Measurements from ENCODE around the gene C15orf39.

C15orf39 gene

GRCh38 chr15:75172284-75172820 is 29.3 kb upstream of the C15orf39 start:
- Histone ChIP-seq H3K9me3 (ENCODE audit: control insufficient read depth in 2 of 2, low read length in 2 of 2) (peaks cover 0 to 2% of the 10 kb centered on the region in 2 donors), H3K36me3 (ENCODE audit: control insufficient read depth in 2 of 2, insufficient read depth in 2 of 2, low read length in 2 of 2) (no peaks in the 10 kb centered on the region), H3K9ac (ENCODE audit: low read depth in 1 of 2, low read length in 2 of 2) (no peak overlapping the region), H3K4me1 (ENCODE audit: control insufficient read depth in 2 of 2, insufficient read depth in 2 of 2, low read length in 2 of 2) (peaks cover 8% of the 10 kb centered on the region in 2 donors), H3K4me3 (ENCODE audit: low read length in 2 of 2) (no peak overlapping the region), H3K27me3 (ENCODE audit: control insufficient read depth in 2 of 2, insufficient read depth in 2 of 2, low read length in 2 of 2) (no peaks in the 10 kb centered on the region), H3K27ac (ENCODE audit: low read depth in 2 of 2, low read length in 2 of 2) (no peak overlapping the region)

DNA sequence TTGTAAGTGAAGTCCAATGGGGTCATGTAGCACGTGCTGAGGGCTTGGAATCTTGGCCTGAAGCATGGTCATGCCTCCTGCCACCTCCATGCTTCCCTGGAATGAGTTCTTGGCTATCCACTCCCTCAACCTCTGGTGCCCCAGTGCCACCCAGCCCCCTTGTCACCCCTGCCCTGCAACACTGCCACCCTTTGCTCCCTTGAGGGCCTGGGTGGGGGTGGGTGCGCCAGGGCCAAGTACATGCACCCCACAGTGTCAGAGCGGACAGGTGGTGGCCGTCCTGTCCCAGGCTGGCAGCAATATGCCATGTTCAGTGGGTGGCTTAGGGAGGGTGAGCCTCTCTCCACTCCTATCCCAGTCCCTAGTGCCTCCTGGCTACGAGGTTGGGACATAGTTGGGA is 27.6 kb upstream of the C15orf39 start:
- no peak overlapping the region for H3K9ac ChIP-seq (ENCODE audit: low read depth in 1 of 2, low read length in 2 of 2)
- H3K4me3 ChIP-seq (ENCODE audit: low read length in 2 of 2), result no peak overlapping the region
- H3K36me3 ChIP-seq (ENCODE audit: control insufficient read depth in 2 of 2, insufficient read depth in 2 of 2, low read length in 2 of 2), result no peaks in the 10 kb centered on the region
- H3K27me3 ChIP-seq (ENCODE audit: control insufficient read depth in 2 of 2, insufficient read depth in 2 of 2, low read length in 2 of 2), result no peaks in the 10 kb centered on the region
- peaks cover 14 to 21% of the 10 kb centered on the region in 2 donors for H3K4me1 ChIP-seq (ENCODE audit: control insufficient read depth in 2 of 2, insufficient read depth in 2 of 2, low read length in 2 of 2)
- peaks cover 0 to 2% of the 10 kb centered on the region in 2 donors for H3K9me3 ChIP-seq (ENCODE audit: control insufficient read depth in 2 of 2, low read length in 2 of 2)
- H3K27ac ChIP-seq (ENCODE audit: low read depth in 2 of 2, low read length in 2 of 2), result no peak overlapping the region

DNA sequence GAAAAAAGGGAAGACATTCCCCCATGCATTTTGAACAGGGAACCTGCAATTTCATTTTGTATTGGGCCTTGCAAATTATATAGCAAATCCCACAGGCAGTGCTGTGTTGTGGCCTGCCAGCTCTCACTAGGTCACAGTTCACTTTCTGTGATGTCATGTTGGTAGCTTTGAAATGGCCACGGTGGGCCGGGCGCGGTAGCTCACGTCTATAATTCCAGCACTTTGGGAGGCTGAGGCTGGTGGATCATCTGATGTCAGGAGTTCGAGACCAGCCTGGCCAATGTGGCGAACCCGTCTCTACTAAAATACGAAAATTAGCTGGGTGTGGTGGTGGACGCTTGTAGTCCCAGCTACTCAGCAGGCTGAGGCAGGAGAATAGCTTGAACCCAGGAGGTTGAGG is 27.0 kb upstream of the C15orf39 start:
- Histone ChIP-seq H3K27ac (ENCODE audit: low read depth in 2 of 2, low read length in 2 of 2) (no peak overlapping the region), H3K4me1 (ENCODE audit: control insufficient read depth in 2 of 2, insufficient read depth in 2 of 2, low read length in 2 of 2) (peaks cover 19 to 27% of the 10 kb centered on the region in 2 donors), H3K9me3 (ENCODE audit: control insufficient read depth in 2 of 2, low read length in 2 of 2) (no peaks in the 10 kb centered on the region), H3K9ac (ENCODE audit: low read depth in 1 of 2, low read length in 2 of 2) (no peak overlapping the region), H3K27me3 (ENCODE audit: control insufficient read depth in 2 of 2, insufficient read depth in 2 of 2, low read length in 2 of 2) (no peaks in the 10 kb centered on the region), H3K36me3 (ENCODE audit: control insufficient read depth in 2 of 2, insufficient read depth in 2 of 2, low read length in 2 of 2) (no peaks in the 10 kb centered on the region), H3K4me3 (ENCODE audit: low read length in 2 of 2) (no peak overlapping the region)

DNA sequence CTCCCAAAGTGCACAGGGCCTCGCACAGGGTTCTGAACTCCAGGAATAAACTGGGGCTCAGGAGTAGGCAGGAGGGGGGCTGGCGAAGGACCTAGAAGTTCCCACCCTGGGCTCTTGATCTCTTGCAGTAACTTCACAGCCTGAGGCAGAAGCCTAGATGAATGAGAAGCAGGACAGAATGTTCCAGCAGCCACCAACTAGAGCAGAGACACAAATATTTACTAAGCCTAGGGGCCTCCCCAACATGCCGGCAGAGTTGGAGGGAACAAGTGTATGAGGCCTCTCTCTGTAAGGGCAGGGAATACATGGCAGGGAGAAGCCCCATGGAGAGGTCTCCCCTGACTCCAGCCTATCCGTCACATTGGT is 25.3 kb upstream of the C15orf39 start:
- Histone ChIP-seq H3K9me3 (ENCODE audit: control insufficient read depth in 2 of 2, low read length in 2 of 2) (no peaks in the 10 kb centered on the region), H3K36me3 (ENCODE audit: control insufficient read depth in 2 of 2, insufficient read depth in 2 of 2, low read length in 2 of 2) (no peaks in the 10 kb centered on the region), H3K9ac (ENCODE audit: low read depth in 1 of 2, low read length in 2 of 2) (no peak overlapping the region), H3K4me1 (ENCODE audit: control insufficient read depth in 2 of 2, insufficient read depth in 2 of 2, low read length in 2 of 2) (peaks cover 32 to 36% of the 10 kb centered on the region in 2 donors), H3K27me3 (ENCODE audit: control insufficient read depth in 2 of 2, insufficient read depth in 2 of 2, low read length in 2 of 2) (no peaks in the 10 kb centered on the region), H3K4me3 (ENCODE audit: low read length in 2 of 2) (no peak overlapping the region), H3K27ac (ENCODE audit: low read depth in 2 of 2, low read length in 2 of 2) (no peak overlapping the region)

- Histone ChIP-seq H3K4me1 (ENCODE audit: control insufficient read depth in 2 of 2, insufficient read depth in 2 of 2, low read length in 2 of 2) (peaks cover 43 to 46% of the 10 kb centered on the region in 2 donors), H3K36me3 (ENCODE audit: control insufficient read depth in 2 of 2, insufficient read depth in 2 of 2, low read length in 2 of 2) (no peaks in the 10 kb centered on the region), H3K27ac (ENCODE audit: low read depth in 2 of 2, low read length in 2 of 2) (peak overlapping the region; percentile 3 to 48), H3K9me3 (ENCODE audit: control insufficient read depth in 2 of 2, low read length in 2 of 2) (no peaks in the 10 kb centered on the region), H3K4me3 (ENCODE audit: low read length in 2 of 2) (no peak overlapping the region), H3K27me3 (ENCODE audit: control insufficient read depth in 2 of 2, insufficient read depth in 2 of 2, low read length in 2 of 2) (no peaks in the 10 kb centered on the region), H3K9ac (ENCODE audit: low read depth in 1 of 2, low read length in 2 of 2) (peak overlapping the region in 1 of 2 donors; percentile 18)
These were observed 24.2 kb upstream of the C15orf39 start for GRCh38 chr15:75177360-75178071.

GRCh38 chr15:75178171-75178937 is 23.3 kb upstream of the C15orf39 start:
- Histone ChIP-seq H3K4me3 (ENCODE audit: low read length in 2 of 2) (peak overlapping the region; percentile 22 to 57), H3K9me3 (ENCODE audit: control insufficient read depth in 2 of 2, low read length in 2 of 2) (no peaks in the 10 kb centered on the region), H3K9ac (ENCODE audit: low read depth in 1 of 2, low read length in 2 of 2) (peak overlapping the region; percentile 53 to 60), H3K27ac (ENCODE audit: low read depth in 2 of 2, low read length in 2 of 2) (peak overlapping the region; percentile 3 to 48), H3K36me3 (ENCODE audit: control insufficient read depth in 2 of 2, insufficient read depth in 2 of 2, low read length in 2 of 2) (no peaks in the 10 kb centered on the region), H3K27me3 (ENCODE audit: control insufficient read depth in 2 of 2, insufficient read depth in 2 of 2, low read length in 2 of 2) (no peaks in the 10 kb centered on the region), H3K4me1 (ENCODE audit: control insufficient read depth in 2 of 2, insufficient read depth in 2 of 2, low read length in 2 of 2) (peaks cover 48 to 52% of the 10 kb centered on the region in 2 donors)

DNA sequence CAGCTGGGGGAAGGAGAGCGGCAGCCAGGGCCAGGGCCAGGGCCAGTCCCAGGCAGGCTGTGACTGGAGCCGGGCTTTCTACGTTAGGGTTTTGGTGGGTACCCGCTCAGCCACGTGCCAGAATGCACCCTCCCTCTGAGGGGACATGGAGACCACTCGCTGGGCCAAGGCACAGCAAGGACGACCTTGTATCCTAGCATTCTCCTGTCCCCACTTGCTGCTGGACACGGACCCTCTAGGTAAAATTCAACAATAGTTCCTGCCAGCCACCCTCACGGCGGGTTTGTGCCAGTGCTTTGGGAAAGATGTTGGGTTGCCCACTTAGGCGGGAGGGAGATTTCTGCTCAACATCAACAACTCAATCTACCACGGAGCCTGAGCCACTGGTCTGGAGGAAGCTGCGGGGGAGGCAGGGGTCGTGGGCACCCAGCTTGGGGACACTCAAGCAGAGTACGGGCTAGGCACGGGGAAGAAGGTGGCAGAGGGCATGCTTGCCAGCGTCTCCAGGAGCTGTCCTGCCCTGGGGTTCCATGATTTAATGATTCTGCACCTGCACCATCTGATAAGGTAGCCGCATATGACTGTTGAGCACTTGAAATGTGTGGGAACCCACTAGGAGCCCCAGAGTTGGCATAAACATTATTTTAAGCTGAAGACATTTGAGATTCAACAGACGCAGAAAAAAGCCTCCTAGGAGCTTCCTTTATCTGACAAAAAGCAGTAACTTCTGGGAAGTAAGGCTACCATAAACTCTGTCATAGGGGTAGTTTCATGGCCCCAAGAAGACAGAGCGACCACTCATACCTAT is 22.5 kb upstream of the C15orf39 start:
- no peaks in the 10 kb centered on the region for H3K27me3 ChIP-seq (ENCODE audit: control insufficient read depth in 2 of 2, insufficient read depth in 2 of 2, low read length in 2 of 2)
- H3K9me3 ChIP-seq (ENCODE audit: control insufficient read depth in 2 of 2, low read length in 2 of 2), result no peaks in the 10 kb centered on the region
- peak overlapping the region in 1 of 2 donors; percentile 43 for H3K27ac ChIP-seq (ENCODE audit: low read depth in 2 of 2, low read length in 2 of 2)
- no peaks in the 10 kb centered on the region for H3K36me3 ChIP-seq (ENCODE audit: control insufficient read depth in 2 of 2, insufficient read depth in 2 of 2, low read length in 2 of 2)
- H3K9ac ChIP-seq (ENCODE audit: low read depth in 1 of 2, low read length in 2 of 2), result peak overlapping the region; percentile 53 to 60
- peak overlapping the region; percentile 22 to 57 for H3K4me3 ChIP-seq (ENCODE audit: low read length in 2 of 2)
- peaks cover 48 to 52% of the 10 kb centered on the region in 2 donors for H3K4me1 ChIP-seq (ENCODE audit: control insufficient read depth in 2 of 2, insufficient read depth in 2 of 2, low read length in 2 of 2)

- no peaks in the 10 kb centered on the region for H3K36me3 ChIP-seq (ENCODE audit: control insufficient read depth in 2 of 2, insufficient read depth in 2 of 2, low read length in 2 of 2)
- no peak overlapping the region for H3K27ac ChIP-seq (ENCODE audit: low read depth in 2 of 2, low read length in 2 of 2)
- H3K4me1 ChIP-seq (ENCODE audit: control insufficient read depth in 2 of 2, insufficient read depth in 2 of 2, low read length in 2 of 2), result peaks cover 48 to 52% of the 10 kb centered on the region in 2 donors
- no peak overlapping the region for H3K4me3 ChIP-seq (ENCODE audit: low read length in 2 of 2)
- no peaks in the 10 kb centered on the region for H3K9me3 ChIP-seq (ENCODE audit: control insufficient read depth in 2 of 2, low read length in 2 of 2)
- H3K27me3 ChIP-seq (ENCODE audit: control insufficient read depth in 2 of 2, insufficient read depth in 2 of 2, low read length in 2 of 2), result no peaks in the 10 kb centered on the region
- H3K9ac ChIP-seq (ENCODE audit: low read depth in 1 of 2, low read length in 2 of 2), result no peak overlapping the region
These were observed 21.9 kb upstream of the C15orf39 start for GRCh38 chr15:75179746-75180140.

GRCh38 chr15:75181780-75182179 is 19.9 kb upstream of the C15orf39 start:
- Histone ChIP-seq H3K4me1 (ENCODE audit: control insufficient read depth in 2 of 2, insufficient read depth in 2 of 2, low read length in 2 of 2) (peaks cover 41 to 46% of the 10 kb centered on the region in 2 donors), H3K9ac (ENCODE audit: low read depth in 1 of 2, low read length in 2 of 2) (no peak overlapping the region), H3K9me3 (ENCODE audit: control insufficient read depth in 2 of 2, low read length in 2 of 2) (no peaks in the 10 kb centered on the region), H3K36me3 (ENCODE audit: control insufficient read depth in 2 of 2, insufficient read depth in 2 of 2, low read length in 2 of 2) (no peaks in the 10 kb centered on the region), H3K4me3 (ENCODE audit: low read length in 2 of 2) (no peak overlapping the region), H3K27me3 (ENCODE audit: control insufficient read depth in 2 of 2, insufficient read depth in 2 of 2, low read length in 2 of 2) (no peaks in the 10 kb centered on the region), H3K27ac (ENCODE audit: low read depth in 2 of 2, low read length in 2 of 2) (peak overlapping the region in 1 of 2 donors; percentile 59)

All from mucosa of rectum (tissue), 2 donors.